OCI-LY7 (cell line): ENCODE measurements around the gene LPCAT1. TPM values are rescaled to one million over a fixed set of nuclear protein-coding genes. Genes with fewer than 3 reads are reported as not detected.

ENCODE experiments used
- BruUV-seq: library from RNA; stranded (reverse); fragments of 400-500 nt; replicated peaks from 2 replicates; lab custom pipeline; 2021; lab: Mats Ljungman, UMichigan
- CTCF ChIA-PET: fragments of 300-600 bp; sonication (Branson Sonifier 250); formaldehyde crosslinking; loops from one replicate; lab custom pipeline; 2022; ENCODE audit warnings: antibody characterized with exemption; ENCODE audit not compliant: unreplicated experiment; lab: Charles Lee
- POLR2A ChIA-PET: fragments of 300-600 bp; sonication (Branson Sonifier 250); formaldehyde crosslinking; loops from one replicate; lab custom pipeline; 2022; ENCODE audit warnings: antibody characterized with exemption; lab: Charles Lee
- DNase-seq: peaks from one replicate; pipeline ENCODE4 v3.0.0-alpha.2; 2015; ENCODE audit warnings: low spot score
- H2AFZ ChIP-seq: fragments of 200-600 bp; sonication (generic), shearing (Covaris generic); 2 replicates; pipeline ENCODE4 v1.6.1; 2014; ENCODE audit warnings: mild to moderate bottlenecking, antibody characterized with exemption, low read length, moderate library complexity
- H3K27ac ChIP-seq: fragments of 200-600 bp; sonication (generic); 2 replicates; pipeline ENCODE4 v1.5.1; 2014; ENCODE audit warnings: mixed run types, low read depth, mild to moderate bottlenecking, moderate library complexity, low read length, inconsistent platforms; ENCODE audit not compliant: poor library complexity, severe bottlenecking
- H3K36me3 ChIP-seq: fragments of 200-600 bp; sonication (generic); 2 replicates; pipeline ENCODE4 v1.6.1; 2014; ENCODE audit warnings: mild to moderate bottlenecking, antibody characterized with exemption, low read length, moderate library complexity, mixed read lengths; ENCODE audit not compliant: insufficient read depth
- H3K4me1 ChIP-seq: fragments of 200-600 bp; sonication (generic); 2 replicates; pipeline ENCODE4 v1.5.1; 2014; ENCODE audit warnings: mild to moderate bottlenecking, low read length; ENCODE audit not compliant: insufficient read depth, poor library complexity, severe bottlenecking
- H3K4me2 ChIP-seq: fragments of 200-600 bp; sonication (generic); 2 replicates; pipeline ENCODE4 v1.6.1; 2014; ENCODE audit warnings: mild to moderate bottlenecking, low read length
- H3K4me3 ChIP-seq: fragments of 200-600 bp; sonication (generic); 2 replicates; pipeline ENCODE4 v1.5.1; 2014; ENCODE audit warnings: mild to moderate bottlenecking, low read depth, low read length; ENCODE audit not compliant: poor library complexity, severe bottlenecking
- H3K79me2 ChIP-seq: fragments of 200-600 bp; sonication (generic); 2 replicates; pipeline ENCODE4 v1.6.1; 2016; ENCODE audit warnings: low read depth, mild to moderate bottlenecking, low read length, moderate library complexity, mixed read lengths; ENCODE audit not compliant: insufficient read depth
- H3K9me2 ChIP-seq: fragments of 200-600 bp; sonication (generic); 2 replicates; pipeline ENCODE4 v1.6.1; 2016; ENCODE audit warnings: mild to moderate bottlenecking, low read length, mixed read lengths; ENCODE audit not compliant: insufficient read depth
- H3K9me3 ChIP-seq: fragments of 200-600 bp; sonication (generic); 2 replicates; pipeline ENCODE4 v1.6.1; 2014; ENCODE audit warnings: mild to moderate bottlenecking, mixed run types, low read length, mixed read lengths
- H4K20me1 ChIP-seq: fragments of 200-600 bp; sonication (generic); 2 replicates; pipeline ENCODE4 v1.6.1; 2014; ENCODE audit warnings: mild to moderate bottlenecking, antibody characterized with exemption, low read length, moderate library complexity, mixed read lengths; ENCODE audit not compliant: insufficient read depth
- CTCF ChIP-seq: fragments of 200-600 bp; sonication (generic); conservative IDR thresholded peaks from 2 replicates; pipeline ENCODE4 v1.5.1; 2014; ENCODE audit warnings: mild to moderate bottlenecking, antibody characterized with exemption, low read length, moderate library complexity, mixed read lengths
- EZH2phosphoT487 ChIP-seq: fragments of 200-600 bp; sonication (generic); IDR thresholded peaks from 2 replicates; pipeline ENCODE4 v1.6.1; 2018; ENCODE audit warnings: low read depth, borderline replicate concordance, mild to moderate bottlenecking, mixed run types, antibody characterized with exemption, low read length, moderate library complexity, mixed read lengths
- intact Hi-C: fragments of 100-400 bp; cut with micrococcal nuclease; formaldehyde crosslinking; loops from one replicate; pipeline ENCODE4 v1.10.0; 2022; ENCODE audit not compliant: unreplicated experiment
- total RNA-seq, 2 experiments: library from RNA; depleted of rRNA in 1 of 2; stranded (reverse); fragments of >200 nt in 1 of 2; shearing (Covaris generic) in 1 of 2; gene quantifications; 2 replicates each; pipeline ENCODE4 v1.2.3, GENCODE V29; 2014 to 2022

The LPCAT1 gene
- total RNA-seq, 2 experiments from 2014 or later: 47.7 to 63.6 TPM

GRCh38 chr5:1417586-1418225 is 106.1 kb downstream of the LPCAT1 start:
- DNase-seq: no peak
- ChIA-PET CTCF (no interaction called here), POLR2A (no interaction called here)
- Histone ChIP-seq H3K4me3 (no peak overlapping the region), H2AFZ (no peak overlapping the region), H4K20me1 (no peaks in the 10 kb centered on the region), H3K36me3 (no peaks in the 10 kb centered on the region), H3K9me2 (no peaks in the 10 kb centered on the region), H3K9me3 (no peaks in the 10 kb centered on the region), H3K27ac (no peak overlapping the region), H3K79me2 (no peaks in the 10 kb centered on the region), H3K4me1 (no peaks in the 10 kb centered on the region), H3K4me2 (no peak overlapping the region)
- TF ChIP-seq CTCF (no peak), EZH2phosphoT487 (no peak)
- intact Hi-C loops: no loop called here
- no TSS peak for BruUV-seq

GRCh38 chr5:1416856-1417469 is 106.8 kb downstream of the LPCAT1 start:
- H3K4me3 ChIP-seq: no peak overlapping the region
- ChIA-PET CTCF (no interaction called here), POLR2A (no interaction called here)
- no peak for DNase-seq
- no peaks in the 10 kb centered on the region for H3K9me2 ChIP-seq
- H3K36me3 ChIP-seq: no peaks in the 10 kb centered on the region
- H3K27ac ChIP-seq: no peak overlapping the region
- no peaks in the 10 kb centered on the region for H3K9me3 ChIP-seq
- no peak overlapping the region for H3K4me2 ChIP-seq
- no peaks in the 10 kb centered on the region for H4K20me1 ChIP-seq
- no TSS peak for BruUV-seq
- no peaks in the 10 kb centered on the region for H3K4me1 ChIP-seq
- no peaks in the 10 kb centered on the region for H3K79me2 ChIP-seq
- H2AFZ ChIP-seq: no peak overlapping the region
- TF ChIP-seq EZH2phosphoT487 (no peak), CTCF (no peak)
- intact Hi-C loops: no loop called here
